GM19240 (cell line): ENCODE measurements around the gene CX3CR1.

Experiments used
- DNase-seq: peaks from one replicate; pipeline ENCODE4 v3.0.0; 2011; ENCODE audit warnings: low spot score; ENCODE audit not compliant: insufficient read length

CX3CR1 gene

DNA sequence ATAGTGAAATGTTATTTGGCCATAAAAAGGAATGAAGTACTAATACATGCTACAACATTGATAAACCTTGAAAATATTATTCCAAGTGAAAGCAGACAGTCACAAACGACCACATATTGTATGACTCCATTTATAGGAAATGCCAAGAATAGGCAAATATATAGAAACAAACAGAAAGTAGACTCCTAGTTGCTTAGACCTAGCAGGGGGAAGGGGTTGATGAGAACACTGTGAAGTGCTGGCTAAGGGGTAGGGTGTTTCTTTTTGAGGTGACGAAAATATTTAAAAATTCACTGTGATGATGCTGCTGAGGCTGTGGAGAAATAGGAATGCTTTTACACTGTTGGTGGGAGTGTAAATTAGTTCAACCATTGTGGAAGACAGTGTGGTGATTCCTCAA, 56.9 kb downstream of the CX3CR1 start:
- no peak for DNase-seq

- no peak for DNase-seq
These were observed 57.4 kb downstream of the CX3CR1 start for GRCh38 chr3:39222462-39222861.

GRCh38 chr3:39221141-39221530, 58.7 kb downstream of the CX3CR1 start:
- DNase-seq = no peak

- no peak for DNase-seq
These were observed 59.3 kb downstream of the CX3CR1 start for GRCh38 chr3:39220407-39221140.

DNA sequence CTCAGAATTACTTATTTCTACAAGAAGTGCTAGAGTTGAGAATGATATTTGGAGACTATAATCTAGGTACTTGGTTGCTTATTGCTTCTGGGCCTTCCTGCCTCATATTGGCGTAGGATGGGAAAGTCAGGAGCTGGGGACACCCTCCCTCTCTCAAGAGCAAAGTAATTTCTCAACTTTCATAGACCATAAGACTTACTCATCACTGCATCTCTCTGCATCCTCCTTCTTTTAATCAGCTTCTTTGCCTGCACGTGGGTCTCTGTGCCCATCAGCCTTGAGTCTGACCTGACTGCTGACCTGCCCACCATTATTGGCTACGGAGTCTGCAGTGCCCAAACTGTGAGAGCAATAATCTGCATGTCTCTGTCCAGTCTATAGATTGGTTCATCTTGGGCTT, 60.1 kb downstream of the CX3CR1 start:
- no peak for DNase-seq

- DNase-seq = peak; percentile 58
These were observed 63.6 kb downstream of the CX3CR1 start for GRCh38 chr3:39216176-39216790.

GRCh38 chr3:39213613-39214012, 66.2 kb downstream of the CX3CR1 start:
- no peak for DNase-seq
